Stimulated activated CD4-positive, alpha-beta T cell treated with anti-CD3 and anti-CD28 coated beads, Interleukin-12 subunit alpha, Interleukin-12 subunit beta, amount 100 ng/mL, for 48 hours (primary cell): ENCODE measurements around the gene ZBED4.

Source experiments
- DNase-seq, 3 donors: peaks; one replicate each; pipeline ENCODE4 v3.0.0-alpha.2; 2020; ENCODE audit warnings: low read depth in 2 of 3, low spot score in 1 of 3

The ZBED4 gene

DNA sequence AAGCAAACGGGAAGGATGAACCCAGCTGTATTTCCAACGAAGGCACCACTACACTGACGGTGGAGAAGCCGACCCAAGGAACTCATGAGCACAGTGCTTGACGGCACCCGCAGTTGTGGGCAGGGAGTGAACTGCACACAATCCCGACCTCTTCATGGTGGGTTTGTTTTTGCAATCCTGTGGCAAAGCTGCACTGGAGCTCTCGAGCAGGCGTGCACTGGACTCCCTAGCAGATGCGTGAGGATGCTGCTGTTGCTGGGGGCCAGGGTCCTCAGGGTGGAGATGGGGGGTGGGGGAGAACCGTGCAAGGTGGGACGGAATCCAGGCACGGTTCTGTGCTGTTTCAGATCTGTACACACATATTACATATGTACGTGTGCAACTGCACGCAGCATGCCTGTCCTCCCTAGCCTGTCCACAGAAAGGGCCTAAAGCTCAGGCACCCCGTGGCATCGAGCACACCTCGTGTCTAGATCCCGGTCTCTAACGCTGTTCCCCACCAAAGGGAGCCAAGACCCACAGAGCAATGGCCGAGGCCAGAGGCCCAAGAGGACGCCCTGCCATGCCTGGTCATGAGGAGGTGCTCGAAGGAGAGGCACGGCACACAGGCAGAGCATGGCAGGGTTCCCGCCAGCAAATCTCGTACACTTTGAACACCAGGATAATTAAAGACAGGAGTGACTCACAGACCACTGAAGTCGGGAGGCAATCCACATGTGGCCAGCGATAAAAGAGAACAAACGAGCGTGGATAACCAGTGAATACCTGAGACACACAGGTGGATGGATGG lies 47.0 kb downstream of the ZBED4 start:
- no peak for DNase-seq

DNA sequence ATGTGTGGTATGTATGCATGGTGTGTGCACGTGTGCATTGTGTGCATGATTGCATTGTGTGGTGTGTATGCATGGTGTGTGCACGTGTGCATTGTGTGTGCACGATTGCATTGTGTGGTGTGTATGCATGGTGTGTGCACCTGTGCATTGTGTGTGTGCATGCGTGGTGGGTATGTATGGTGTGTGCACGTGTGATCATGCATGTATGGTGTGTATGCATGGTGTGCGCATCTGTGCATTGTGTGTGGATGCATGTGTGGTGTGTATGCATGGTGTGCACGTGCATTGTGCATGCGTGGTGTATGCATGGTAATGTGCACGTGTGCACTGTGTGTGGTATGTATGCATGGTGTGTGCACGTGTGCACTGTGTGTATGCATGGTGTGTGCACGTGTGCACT lies 47.8 kb downstream of the ZBED4 start:
- no peak for DNase-seq

DNA sequence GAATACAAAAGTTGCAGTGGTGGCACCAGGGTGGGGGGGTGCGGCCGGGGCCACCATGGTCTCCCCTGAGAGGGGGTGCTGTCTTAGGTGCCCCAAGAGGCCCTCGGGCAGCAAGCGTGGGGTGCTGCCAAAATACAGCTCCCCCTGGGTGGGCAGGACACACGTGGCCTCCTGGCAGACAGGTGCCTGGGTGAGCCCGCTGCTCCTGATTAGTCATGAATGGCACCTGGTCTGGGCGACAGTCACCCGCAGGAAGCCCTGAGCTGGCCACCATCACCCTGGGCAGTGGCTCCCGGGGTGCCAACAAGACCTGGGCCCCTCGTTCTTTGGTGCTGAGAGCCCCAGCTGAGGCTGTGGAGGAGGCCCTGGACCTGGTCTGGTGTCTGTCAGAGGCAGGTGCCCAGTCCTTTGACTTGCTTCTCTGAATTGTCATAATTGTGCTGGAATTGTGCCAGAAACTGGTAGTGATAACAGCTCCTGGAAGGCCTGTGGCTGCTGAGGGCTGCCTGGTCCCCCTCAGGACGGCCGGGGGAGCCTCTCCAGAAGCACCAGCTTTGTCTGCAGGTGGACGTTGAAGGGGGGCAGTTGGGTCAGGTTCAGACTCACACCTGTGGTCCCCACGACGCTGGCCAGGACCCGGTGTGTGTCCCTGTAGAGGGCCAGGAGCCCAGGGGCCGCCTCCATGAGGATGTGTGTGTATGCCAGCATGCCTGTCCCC lies 49.8 kb downstream of the ZBED4 start:
- DNase-seq: no peak

DNA sequence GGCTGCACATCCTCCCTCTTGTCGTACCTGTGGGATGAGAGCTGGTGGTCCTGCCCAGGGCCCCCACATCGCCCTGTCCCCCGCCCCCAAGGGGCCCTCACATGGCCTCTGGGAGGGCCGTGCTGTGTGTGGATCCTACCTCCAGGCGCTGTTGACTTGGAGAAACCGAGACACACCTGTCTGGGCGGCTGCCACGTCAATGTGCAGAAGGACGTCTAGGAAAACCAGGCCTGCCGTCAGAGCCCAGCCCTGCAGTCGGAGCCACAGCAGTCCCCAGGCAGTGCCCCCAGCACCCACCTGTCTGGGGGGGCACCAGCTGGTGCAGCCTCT lies 50.4 kb downstream of the ZBED4 start:
- DNase-seq: no peak

DNA sequence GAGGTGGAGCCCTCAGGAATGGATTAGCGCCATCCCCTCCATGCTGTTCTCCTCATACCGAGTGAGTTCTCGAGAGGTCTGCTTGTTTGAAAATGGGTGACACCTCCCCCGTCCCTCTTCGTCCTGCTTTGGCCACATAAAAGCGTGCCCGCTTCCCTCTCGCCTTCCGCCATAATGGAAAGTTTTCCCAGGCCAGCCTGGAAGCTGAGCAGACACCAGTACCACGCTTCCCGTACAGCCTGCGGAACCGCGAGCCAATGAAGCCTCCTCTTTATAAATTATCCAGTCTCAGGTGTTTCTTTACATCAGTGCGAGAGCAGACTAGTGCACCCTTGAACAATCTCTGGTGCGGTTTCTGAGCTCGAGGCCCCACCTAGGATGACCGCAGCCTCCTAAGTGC lies 51.8 kb downstream of the ZBED4 start:
- DNase-seq: no peak

DNA sequence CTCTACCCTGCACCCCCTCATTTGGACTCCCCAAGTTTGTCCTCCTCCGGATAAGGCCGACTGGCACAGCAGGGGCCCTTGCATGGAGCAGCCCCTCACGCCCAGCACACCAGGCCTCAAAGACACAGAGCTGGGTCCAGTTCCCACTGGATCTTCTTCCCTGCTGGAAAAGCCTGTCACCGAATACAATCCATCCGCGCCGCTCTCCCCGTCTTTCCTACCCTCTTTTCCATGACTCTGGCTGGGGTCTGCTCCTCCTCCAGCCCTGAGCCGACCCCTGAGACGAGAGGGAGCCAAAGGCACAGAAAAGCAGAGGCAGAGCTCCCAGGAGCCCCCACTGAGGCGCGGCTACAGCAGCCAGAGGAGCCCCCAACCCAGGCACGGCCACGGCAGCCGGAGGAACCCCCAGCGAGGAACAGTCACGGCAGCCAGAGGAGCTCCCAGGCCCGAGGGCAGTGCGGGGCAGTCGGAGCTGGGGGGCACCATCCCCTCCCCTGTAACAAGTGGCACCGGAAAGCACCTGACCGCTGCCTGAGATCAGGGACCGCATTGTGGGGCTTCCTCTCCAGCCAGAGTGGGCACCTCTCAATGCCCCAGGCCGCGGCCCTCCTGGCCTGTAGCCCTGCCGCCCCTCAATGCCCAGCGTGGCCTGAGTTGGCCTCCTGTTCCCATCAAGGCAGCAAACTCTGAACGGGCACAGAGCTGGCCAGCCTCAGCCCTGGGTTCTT lies 52.6 kb downstream of the ZBED4 start:
- DNase-seq: no peak

DNA sequence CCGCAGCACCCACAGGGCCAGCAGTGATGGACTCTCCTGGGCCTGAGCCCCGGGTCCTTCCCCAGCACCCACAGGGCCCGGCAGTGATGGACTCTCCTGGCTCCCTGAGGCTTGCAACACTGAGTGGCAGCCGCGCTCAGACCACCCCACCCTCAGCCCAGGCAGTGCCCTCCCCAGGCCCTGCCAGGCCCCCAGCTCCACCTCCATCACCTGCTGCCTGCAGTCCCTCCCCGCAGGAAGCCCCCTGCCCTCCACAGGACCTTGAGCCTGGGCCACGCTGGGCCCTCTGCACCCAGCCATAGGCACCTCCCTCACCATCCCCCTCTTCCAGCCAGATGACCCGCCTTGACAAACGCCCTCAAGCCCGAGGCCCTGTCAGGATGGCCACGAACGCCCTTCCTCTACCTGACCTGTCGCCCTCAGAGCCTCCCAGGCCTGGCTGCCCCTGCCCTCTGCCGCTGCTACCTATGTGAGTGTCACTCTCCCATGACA lies 53.2 kb downstream of the ZBED4 start:
- no peak for DNase-seq

DNA sequence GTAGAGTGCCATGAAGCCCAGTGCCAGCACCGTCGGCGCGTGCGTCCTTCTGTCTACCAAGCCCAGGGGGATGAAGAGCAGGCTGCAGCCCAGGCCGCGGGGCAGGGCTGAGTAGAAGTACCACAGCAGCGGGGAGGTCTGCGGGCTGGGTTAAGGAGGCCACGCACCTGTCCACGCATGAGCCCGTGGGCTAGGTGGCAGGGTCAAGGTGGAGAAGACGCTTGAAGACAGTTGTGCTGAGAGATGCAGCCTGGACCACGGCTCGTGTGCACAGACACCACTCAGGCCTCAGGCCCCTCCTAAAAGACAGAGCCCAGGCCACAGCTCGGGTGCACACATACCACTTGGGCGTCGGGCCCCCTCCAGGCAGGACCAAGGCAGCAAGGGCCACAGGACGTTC lies 54.2 kb downstream of the ZBED4 start:
- DNase-seq: no peak

DNA sequence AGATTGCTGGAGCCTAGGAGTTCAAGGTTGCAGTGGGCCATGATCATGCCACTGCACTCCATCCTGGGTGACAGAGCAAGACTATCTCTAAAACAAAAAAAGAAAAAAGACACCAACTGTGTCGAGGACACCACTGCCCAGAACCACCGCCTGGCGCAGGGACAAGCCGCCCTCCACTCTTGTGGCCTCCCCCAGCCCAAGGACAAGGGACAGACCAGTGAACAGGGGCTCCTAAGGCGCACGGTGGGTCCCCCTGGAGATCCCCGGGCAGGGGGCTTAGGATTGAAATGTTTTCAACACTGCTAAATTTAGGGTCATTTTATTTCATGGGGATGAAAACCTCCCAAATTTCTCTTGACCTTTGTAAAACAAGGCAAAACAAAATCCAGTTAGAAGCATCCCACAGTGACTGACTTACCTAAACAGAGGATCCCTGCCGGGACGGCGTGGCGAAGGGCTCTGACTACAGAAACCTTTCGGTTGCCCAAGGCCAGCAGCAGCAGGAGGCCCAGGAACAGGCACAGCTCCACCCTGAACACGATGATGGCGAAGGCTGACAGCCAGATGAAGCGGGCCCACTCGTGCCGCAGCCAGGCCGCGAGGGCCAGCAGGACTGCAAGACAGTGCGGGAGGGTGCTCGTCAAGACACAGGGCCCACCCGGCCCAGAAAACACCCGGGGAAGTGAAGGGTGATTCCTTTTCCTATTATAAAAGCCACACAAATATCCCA lies 56.0 kb downstream of the ZBED4 start:
- no peak for DNase-seq

DNA sequence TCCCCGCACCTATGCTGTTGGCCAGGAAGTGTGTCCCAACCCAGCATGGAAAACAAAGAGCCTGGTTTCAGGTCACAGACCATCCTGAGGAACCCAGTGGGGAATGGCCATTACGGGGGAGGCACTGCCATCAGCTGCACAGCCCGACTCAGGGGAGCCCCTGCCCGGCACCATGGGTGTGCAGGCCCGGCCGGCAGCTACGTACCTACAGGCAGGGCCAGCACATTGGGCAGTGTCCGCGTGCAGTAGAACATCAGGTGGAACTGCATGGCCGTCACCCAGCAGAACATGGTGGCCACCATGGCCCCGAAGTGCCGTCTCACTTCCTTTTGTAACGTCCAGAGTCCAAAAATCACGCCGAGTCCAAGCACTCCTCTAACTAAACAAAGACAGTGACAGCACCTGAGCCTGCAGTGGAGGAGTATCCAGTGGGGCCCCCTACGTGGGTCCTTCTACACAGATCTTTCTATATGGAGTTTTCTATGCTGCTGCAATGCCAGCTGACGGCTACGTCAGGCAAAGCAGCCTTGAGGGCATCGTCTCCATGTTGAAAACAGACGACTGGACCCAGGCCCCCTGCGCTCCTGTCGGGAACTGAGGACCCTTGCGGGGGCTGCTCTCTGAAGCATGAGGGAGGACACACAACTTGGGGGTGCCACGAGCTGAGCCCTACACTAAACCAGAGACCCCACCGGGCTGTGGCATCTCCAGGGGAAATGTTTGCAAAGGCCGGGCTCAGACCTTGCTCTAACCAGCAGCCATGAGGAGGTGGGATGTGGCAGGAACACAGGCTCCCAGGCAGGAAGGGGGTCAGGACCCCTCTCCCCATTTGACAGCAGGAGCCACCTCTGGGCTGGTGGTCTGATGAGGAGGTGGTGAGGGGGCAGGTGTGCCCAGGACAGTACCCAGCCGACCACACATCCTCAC lies 56.8 kb downstream of the ZBED4 start:
- no peak for DNase-seq

DNA sequence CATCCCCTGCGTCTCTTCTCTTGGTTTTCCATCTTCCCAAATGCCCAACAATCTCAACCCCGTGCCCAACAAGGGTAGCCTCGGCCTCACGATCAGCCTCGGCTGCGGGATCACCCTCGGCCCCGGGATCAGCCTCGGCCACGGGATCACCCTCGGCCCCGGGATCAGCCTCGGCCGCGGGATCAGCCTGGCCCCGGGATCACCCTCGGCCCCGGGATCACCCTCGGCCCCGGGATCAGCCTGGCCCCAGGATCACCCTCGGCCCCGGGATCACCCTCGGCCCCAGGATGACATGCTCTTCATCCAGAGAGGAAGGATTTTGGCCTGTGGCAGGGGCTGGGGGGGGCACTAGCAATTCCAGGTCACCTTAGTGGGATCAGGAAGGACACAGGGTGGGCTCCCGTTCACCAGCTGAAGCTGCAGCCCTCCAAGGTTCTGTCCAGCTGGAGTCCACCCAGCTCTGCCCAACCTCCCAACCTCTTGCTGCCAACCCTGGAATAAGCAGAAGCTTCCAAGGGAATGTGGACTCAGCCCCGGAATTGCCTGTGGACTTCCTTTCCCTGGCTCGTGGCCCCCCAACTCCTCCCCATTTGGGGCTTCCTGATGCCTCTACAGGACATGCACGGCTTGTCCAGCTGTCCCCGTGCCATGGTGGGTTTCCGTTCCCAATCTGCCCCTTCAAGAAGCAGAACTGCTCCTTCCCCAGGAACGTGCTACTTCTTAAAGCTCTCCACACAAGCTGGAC lies 58.4 kb downstream of the ZBED4 start:
- no peak for DNase-seq

DNA sequence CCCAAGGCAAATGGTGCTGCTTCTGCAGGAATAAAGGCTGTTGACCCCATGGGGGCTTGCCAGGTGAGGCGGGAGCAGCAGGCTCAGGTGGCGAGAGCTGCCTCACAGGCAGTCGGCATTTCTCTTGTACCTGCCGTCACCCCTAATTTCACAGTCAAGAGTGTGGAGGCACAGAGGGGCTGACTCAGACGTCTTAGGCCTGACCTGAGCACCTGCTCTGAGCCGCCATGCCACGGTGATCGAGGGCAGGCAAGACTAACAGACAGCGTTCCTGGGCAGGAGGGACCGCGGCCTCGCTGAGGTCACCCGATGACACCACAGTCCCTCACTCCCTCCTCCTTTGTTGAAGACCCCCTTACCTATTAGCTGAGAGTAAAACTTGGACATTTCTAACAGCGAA lies 59.4 kb downstream of the ZBED4 start:
- DNase-seq: no peak

DNA sequence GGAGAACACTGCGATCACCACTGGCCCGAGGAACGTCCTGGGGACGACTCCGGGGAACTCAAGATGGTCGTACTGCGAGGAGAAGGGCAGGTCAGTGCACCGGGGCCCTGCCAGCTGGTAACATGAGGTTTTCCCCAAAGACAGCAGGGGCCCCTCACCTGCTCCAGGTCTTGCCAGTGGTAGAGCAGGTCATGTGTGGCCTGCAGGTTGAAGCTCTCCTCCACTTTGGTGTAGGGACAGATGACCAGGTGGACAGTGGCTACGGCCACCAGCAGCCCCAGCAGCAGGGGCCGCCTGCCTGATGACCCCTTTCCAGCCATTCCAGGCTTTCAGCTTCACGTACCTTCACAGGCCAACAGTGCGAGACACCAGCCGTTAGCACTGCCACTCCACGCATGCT lies 59.8 kb downstream of the ZBED4 start:
- DNase-seq: no peak

DNA sequence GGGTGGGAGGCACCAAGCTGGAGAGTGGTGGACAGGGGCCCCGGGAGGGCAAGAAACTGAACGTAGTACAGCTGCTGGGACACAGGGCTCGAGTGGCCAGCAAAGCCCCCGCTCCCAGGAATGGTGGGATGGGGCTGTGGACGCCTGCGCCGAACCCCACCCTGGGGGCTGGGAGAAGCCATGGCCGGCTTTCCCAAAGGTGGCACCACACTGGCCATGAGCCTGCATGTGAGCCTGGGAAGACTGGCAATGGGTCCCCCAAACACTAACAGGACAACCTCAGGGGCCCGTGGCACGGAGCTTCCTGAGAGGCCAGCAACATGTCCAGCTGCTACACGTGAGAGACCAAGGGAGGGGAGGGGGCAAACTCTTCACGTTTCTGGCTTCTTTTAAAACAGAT lies 60.6 kb downstream of the ZBED4 start:
- DNase-seq: no peak

DNA sequence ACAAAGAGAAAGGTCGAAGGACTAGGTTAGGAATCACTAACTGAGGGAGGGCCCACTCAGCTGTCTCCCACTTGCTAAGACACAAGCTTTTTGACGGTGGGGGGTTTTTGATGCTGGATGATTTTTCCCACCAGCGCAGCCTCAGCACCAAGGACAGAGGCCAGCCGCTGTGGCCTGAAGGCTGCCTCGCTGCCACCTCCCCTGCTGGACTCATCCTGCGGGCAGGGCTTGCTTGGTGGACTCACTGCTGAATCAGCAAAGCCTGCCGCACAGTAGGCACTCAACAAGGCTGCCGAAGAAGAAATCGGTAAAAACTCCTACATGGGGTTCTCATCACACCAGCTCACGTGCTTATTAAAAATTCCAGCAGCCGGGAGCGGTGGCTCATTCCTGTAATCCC lies 62.0 kb downstream of the ZBED4 start:
- no peak for DNase-seq

DNA sequence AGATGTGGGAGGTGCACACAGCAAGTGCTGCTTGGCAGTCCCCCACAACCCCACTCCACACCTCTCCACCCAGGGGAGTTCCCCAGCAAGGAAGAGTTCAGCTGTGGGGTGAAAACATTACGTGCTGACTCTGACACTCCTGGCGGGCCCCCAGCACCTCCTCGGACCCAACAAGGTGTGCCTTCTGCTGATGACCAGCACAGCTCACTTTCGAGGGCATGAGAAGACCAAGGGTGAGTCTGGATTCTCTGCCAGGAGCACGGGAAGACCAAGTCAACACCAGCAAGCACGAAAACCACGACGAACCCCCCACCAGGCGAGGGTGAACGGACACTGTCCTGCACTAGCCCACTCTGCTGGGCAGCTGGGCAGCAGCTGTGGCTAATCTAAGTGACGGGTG lies 63.2 kb downstream of the ZBED4 start:
- no peak for DNase-seq

DNA sequence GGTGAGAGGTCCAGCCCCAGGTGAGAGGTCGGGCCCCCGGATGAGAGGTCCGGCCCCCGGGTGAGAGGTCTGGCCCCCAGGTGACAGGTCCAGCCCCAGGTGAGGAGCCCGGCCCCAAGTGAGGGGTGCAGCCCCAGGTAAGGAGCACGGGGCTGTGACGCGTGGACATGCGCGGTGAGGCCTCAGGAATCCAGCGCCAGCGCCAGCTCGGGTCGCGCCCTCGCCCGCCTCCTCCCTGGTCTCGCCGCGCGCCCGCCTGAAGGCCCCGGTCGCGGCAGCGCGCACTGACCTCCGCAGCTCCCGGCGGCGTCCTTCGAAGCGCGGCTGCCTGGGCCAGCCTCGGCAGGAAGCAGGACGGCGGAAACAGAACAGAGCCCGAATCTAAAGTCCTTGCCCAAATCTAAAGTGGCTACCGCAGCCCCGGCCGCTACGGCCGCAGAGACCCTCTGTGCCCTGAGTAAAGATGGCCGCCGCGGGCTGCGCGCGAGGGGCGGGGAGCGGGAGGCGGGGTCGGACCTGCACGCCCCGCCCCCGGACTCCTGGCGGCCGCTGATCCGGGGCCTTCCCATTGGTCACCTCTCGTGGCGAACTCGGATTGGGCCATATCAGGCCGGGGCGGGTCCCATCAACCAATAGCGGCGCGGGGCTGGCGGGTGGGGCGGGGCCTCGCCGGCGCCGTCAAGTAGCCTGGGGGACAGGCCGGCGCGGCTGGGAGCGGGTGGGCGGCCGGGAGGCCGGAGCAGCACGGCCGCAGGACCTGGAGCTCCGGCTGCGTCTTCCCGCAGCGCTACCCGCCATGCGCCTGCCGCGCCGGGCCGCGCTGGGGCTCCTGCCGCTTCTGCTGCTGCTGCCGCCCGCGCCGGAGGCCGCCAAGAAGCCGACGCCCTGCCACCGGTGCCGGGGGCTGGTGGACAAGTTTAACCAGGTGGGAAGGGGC lies 64.6 kb downstream of the ZBED4 start, which contains the start of the genes ALG12 and CRELD2:
ALG12 (minus strand) TSS at position 465 of the 937 bp plus-strand sequence. CDS start 4,673 bp downstream, outside the sequence.
CRELD2 (plus strand) TSS at position 661 of the 937 bp plus-strand sequence; CDS start at position 797, 136 bp downstream.
- DNase-seq: peak; percentile 94 to 96 (median 96)
